Chondrocyte (in vitro differentiated cells): ENCODE measurements around the gene SNAI3. TPM values are rescaled to one million over a fixed set of nuclear protein-coding genes. Genes with fewer than 3 reads are reported as not detected.

ENCODE experiments used
- DNase-seq: peaks from one replicate; pipeline ENCODE4 v3.0.0; 2021; ENCODE audit warnings: mixed read lengths, low spot score
- H3K27ac Mint-ChIP-seq: one replicate; pipeline ENCODE4 v1.8.0; 2021; ENCODE audit warnings: mild to moderate bottlenecking, moderate library complexity, mixed read lengths; ENCODE audit not compliant: unreplicated experiment
- H3K27me3 Mint-ChIP-seq: 2 replicates; pipeline ENCODE4 v1.8.0; 2021; ENCODE audit warnings: low read depth, mixed read lengths
- H3K36me3 Mint-ChIP-seq: 2 replicates; pipeline ENCODE4 v1.8.0; 2021; ENCODE audit warnings: low read depth, mixed read lengths
- H3K4me1 Mint-ChIP-seq: 2 replicates; pipeline ENCODE4 v1.8.0; 2021; ENCODE audit warnings: low read depth, mild to moderate bottlenecking, mixed read lengths
- H3K4me3 Mint-ChIP-seq: one replicate; pipeline ENCODE4 v1.8.0; 2021; ENCODE audit warnings: mild to moderate bottlenecking, moderate library complexity, mixed read lengths; ENCODE audit not compliant: unreplicated experiment
- H3K9me3 Mint-ChIP-seq: 2 replicates; pipeline ENCODE4 v1.8.0; 2021; ENCODE audit warnings: low read depth, mixed read lengths
- total RNA-seq: library from RNA; stranded (reverse); gene quantifications from 3 replicates; pipeline ENCODE4 v1.2.1, GENCODE V29; 2021
- TF ChIP-seq, protein P1 (sequence below): fragments of 200-600 bp; sonication (generic); IDR thresholded peaks from 2 replicates; pipeline ENCODE4 v1.5.0; 2021; ENCODE audit warnings: antibody characterized with exemption, mild to moderate bottlenecking, moderate library complexity

SNAI3 gene
- total RNA-seq, 1 donor from 2014 or later: not detected

DNA sequence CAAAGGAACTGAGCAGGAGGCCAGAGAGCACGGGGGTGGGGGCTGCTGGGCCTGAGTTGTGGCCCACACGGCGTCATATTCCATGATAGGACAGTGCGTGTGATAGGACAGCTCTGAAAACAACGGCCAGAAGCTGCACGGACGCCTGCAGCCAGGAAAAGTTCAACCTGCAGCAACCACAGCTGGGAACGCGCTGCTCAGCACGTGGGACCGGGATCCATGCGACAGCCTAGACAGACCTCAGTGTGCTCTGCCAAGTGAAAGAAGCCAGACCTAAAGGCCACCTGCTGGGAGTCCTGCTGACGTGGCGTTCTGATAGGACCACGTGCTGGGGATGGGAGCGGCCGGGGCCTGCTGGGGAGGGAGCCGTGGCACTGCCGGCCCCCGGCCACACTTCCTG is 41.6 kb upstream of the SNAI3 start:
- TF ChIP-seq, protein P1, sequence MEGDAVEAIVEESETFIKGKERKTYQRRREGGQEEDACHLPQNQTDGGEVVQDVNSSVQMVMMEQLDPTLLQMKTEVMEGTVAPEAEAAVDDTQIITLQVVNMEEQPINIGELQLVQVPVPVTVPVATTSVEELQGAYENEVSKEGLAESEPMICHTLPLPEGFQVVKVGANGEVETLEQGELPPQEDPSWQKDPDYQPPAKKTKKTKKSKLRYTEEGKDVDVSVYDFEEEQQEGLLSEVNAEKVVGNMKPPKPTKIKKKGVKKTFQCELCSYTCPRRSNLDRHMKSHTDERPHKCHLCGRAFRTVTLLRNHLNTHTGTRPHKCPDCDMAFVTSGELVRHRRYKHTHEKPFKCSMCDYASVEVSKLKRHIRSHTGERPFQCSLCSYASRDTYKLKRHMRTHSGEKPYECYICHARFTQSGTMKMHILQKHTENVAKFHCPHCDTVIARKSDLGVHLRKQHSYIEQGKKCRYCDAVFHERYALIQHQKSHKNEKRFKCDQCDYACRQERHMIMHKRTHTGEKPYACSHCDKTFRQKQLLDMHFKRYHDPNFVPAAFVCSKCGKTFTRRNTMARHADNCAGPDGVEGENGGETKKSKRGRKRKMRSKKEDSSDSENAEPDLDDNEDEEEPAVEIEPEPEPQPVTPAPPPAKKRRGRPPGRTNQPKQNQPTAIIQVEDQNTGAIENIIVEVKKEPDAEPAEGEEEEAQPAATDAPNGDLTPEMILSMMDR: no peak
- peaks cover 12% of the 10 kb centered on the region for H3K4me1 Mint-ChIP-seq
- H3K36me3 Mint-ChIP-seq: peaks cover 21% of the 10 kb centered on the region
- no peak for DNase-seq
- no peaks in the 10 kb centered on the region for H3K9me3 Mint-ChIP-seq
- H3K4me3 Mint-ChIP-seq: no peak overlapping the region
- H3K27ac Mint-ChIP-seq: no peak overlapping the region
- no peaks in the 10 kb centered on the region for H3K27me3 Mint-ChIP-seq

DNA sequence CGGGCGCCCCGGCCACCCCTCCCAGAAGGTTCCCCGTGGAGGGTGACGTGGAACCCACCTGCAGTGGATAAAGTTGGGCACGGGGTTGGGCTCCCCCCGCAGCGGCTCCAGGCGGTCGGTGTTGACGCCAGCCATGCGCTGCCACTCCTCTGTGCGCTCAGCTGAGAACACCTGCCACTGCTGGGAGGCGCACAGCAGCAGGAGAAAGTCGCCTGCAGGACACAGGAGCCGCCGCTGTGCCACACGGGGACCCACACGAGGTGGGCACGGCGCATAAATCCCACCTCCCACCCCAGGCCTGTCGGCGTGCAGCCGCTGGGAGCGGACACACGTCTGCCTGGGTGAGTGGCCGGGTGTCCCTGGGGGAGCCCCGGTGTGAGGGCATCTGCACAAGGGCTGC is 40.7 kb upstream of the SNAI3 start:
- H3K4me1 Mint-ChIP-seq: peaks cover 12% of the 10 kb centered on the region
- H3K27me3 Mint-ChIP-seq: no peaks in the 10 kb centered on the region
- no peaks in the 10 kb centered on the region for H3K9me3 Mint-ChIP-seq
- TF ChIP-seq, protein P1: no peak
- no peak overlapping the region for H3K4me3 Mint-ChIP-seq
- peaks cover 21% of the 10 kb centered on the region for H3K36me3 Mint-ChIP-seq
- no peak overlapping the region for H3K27ac Mint-ChIP-seq
- no peak for DNase-seq

DNA sequence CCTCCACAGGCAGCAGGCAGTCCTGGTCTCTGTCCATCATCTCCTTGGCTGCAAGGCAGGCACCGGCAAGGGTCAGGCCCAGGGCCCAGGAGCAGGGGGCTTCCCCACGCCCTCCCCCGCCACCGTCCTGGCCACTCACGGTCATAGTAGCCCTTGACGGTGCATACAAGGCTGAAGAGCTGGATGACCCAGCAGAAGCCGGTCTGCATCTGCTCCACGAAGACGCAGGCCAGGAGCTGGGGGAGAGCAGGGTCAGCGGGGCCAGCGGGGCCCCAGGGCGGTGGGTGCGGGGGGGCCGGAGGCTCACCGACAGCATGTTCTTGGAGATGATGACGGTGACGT is 40.1 kb upstream of the SNAI3 start:
- Mint-ChIP-seq H3K9me3 (no peaks in the 10 kb centered on the region), H3K27me3 (no peaks in the 10 kb centered on the region)

DNA sequence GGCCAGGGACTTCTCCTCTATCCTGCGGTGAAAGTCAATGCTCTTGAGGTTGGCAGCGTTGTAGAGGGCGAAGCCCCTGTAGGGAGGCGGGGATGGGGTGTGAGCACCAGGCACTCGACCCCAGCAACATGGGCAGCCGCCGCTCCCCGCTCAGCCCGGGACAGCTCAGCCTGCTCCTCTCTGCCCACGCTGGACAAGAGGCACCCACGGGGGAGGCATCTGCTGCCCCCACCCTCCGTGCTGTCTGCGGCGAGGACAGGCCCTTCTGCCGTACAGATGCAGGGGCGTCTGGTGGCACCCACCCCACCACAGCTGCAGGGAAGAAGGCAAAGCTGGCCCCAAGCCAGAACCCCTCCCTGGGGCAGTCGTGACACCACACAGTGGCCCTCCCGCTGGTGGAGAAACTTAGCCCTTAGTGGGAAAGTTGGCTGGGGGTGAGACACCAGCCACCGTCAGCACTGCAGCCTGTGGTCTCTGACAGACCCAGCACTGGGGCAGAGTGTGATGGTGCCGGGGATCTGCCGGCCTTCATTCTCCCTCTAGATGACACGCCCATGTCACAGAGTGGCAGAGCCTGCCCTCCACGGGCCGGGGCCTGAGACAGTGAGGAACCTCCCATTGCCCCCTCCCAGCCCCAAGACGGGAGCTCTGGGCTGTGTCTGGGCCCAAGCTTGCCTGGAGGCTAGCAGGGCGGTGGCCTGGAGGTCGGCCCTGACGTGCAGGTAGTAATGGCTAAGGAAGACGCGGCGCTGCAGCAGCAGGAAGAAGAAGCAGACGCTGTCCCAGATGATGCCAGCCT is 39.5 kb upstream of the SNAI3 start:
- Mint-ChIP-seq H3K27me3 (no peaks in the 10 kb centered on the region), H3K36me3 (peaks cover 15% of the 10 kb centered on the region), H3K4me1 (peaks cover 4% of the 10 kb centered on the region), H3K27ac (no peak overlapping the region), H3K9me3 (no peaks in the 10 kb centered on the region), H3K4me3 (no peak overlapping the region)
- TF ChIP-seq, protein P1: no peak
- no peak for DNase-seq

More for the DNA sequence above, 40.1 kb upstream of the SNAI3 start:
- H3K36me3 Mint-ChIP-seq: peaks cover 20% of the 10 kb centered on the region
- no peak overlapping the region for H3K4me3 Mint-ChIP-seq
- TF ChIP-seq, protein P1: no peak
- no peak overlapping the region for H3K27ac Mint-ChIP-seq
- H3K4me1 Mint-ChIP-seq: peaks cover 10% of the 10 kb centered on the region
- DNase-seq: no peak

DNA sequence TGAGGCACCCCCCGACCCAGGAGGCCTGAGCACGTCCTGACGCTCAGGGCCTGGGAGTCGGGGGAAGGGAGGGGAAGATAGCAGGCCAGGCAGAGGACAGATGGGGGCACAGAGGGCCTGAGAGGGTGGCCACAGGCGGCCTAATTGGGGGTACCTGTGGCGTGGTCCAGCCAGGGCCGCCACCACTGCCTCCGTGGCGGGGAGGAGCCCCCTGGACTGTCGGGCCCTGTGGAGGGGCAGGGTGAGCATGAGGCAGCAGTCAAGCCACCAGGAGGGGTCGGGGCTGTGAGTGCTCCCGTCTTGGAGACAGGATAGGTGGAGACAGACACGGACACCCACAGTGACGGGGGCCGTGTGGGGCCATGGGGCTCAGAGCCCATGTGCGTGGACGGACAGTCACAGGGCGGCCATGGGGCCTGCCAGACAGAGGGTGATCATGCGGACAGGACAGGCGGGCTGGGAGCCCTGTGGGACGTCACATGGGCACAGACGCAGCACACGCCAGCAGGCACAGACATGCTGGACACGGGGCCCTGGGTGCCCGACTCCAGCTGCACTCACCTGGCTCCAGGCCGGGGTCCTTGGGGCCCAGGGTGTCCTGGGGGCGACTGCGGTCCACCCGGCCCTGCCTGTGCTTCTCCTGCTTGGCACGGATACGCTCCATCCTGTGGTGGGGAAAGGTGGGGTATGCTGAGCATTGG is 38.7 kb upstream of the SNAI3 start:
- H3K27ac Mint-ChIP-seq: no peak overlapping the region
- TF ChIP-seq, protein P1: no peak
- DNase-seq: no peak

More for the DNA sequence above, 38.7 kb upstream of the SNAI3 start:
- H3K27me3 Mint-ChIP-seq: no peaks in the 10 kb centered on the region
- H3K9me3 Mint-ChIP-seq: no peaks in the 10 kb centered on the region
- no peak overlapping the region for H3K4me3 Mint-ChIP-seq
- peaks cover 19% of the 10 kb centered on the region for H3K36me3 Mint-ChIP-seq
- peaks cover 3% of the 10 kb centered on the region for H3K4me1 Mint-ChIP-seq
